B cell (primary cell): ENCODE data around the gene TAPBP. TPM values are rescaled to one million over a fixed set of nuclear protein-coding genes. Genes with fewer than 3 reads are reported as not detected.
A peak's percentile ranks its signal among the peaks of the same experiment; 100 is the strongest.

Experiments used
- ATAC-seq: fragments of 200-7000 bp; cut with Tn5 transposase; one replicate; pipeline ENCODE4 v1.10.0; 2021; ENCODE audit warnings: low read depth, mild to moderate bottlenecking, moderate number of reproducible peaks, moderate library complexity
- CTCF ChIA-PET: fragments of 350-600 bp; sonication (Branson Sonifier 250); formaldehyde crosslinking; loops from one replicate; lab custom pipeline; 2021; ENCODE audit warnings: antibody characterized with exemption, inconsistent platforms; lab: Charles Lee
- POLR2A ChIA-PET: fragments of 350-600 bp; sonication (Branson Sonifier 250); formaldehyde crosslinking; loops from one replicate; lab custom pipeline; 2021; ENCODE audit warnings: antibody characterized with exemption; lab: Charles Lee
- DNase-seq: peaks from one replicate; pipeline ENCODE4 v3.0.0; 2013
- H2AFZ ChIP-seq: 2 replicates; pipeline ENCODE4 v1.6.1; 2012; ENCODE audit warnings: mild to moderate bottlenecking, low read depth, low read length; ENCODE audit not compliant: insufficient read depth, poor library complexity, severe bottlenecking
- H3K27ac ChIP-seq, 2 donors: 1 replicate in 1 of 2; 2 replicates in 1 of 2; pipeline ENCODE4 v1.5.1; 2012 to 2013; ENCODE audit warnings: low read length in 2 of 2, mild to moderate bottlenecking in 2 of 2, moderate library complexity in 1 of 2
- H3K27me3 ChIP-seq, 4 experiments: fragments of 200-600 bp in 1 of 4; sonication (generic) in 1 of 4; replicated peaks in 1 of 4; 1 replicate in 2 of 4; 2 replicates in 2 of 4; pipeline versions ENCODE4 v1.6.1 to v1.7.0; 2013 to 2016; ENCODE audit warnings: low read length in 3 of 4, mild to moderate bottlenecking in 2 of 4, mixed read lengths in 1 of 4, moderate library complexity in 1 of 4; ENCODE audit not compliant: insufficient read depth in 4 of 4, control insufficient read depth in 3 of 4; ENCODE audit errors: control extremely low read depth in 1 of 4
- H3K36me3 ChIP-seq, 2 experiments: replicated peaks in 1 of 2; 1 replicate in 1 of 2; 2 replicates in 1 of 2; pipeline versions ENCODE4 v1.6.1 to v1.7.1; 2013; ENCODE audit warnings: low read length in 1 of 2; ENCODE audit not compliant: insufficient read depth in 2 of 2, control insufficient read depth in 1 of 2; ENCODE audit errors: control extremely low read depth in 1 of 2, extremely low read depth in 1 of 2
- H3K4me1 ChIP-seq, 2 donors: fragments of 200-600 bp in 1 of 2; sonication (generic) in 1 of 2; 1 replicate in 1 of 2; 2 replicates in 1 of 2; pipeline versions ENCODE4 v1.5.1 to v1.6.1; 2013 to 2017; ENCODE audit warnings: low read length in 2 of 2; ENCODE audit not compliant: control insufficient read depth in 2 of 2, insufficient read depth in 2 of 2
- H3K4me2 ChIP-seq: replicated peaks from 2 replicates; pipeline ENCODE3; 2012; ENCODE audit warnings: mild to moderate bottlenecking, low read depth, low read length; ENCODE audit not compliant: poor library complexity, severe bottlenecking
- H3K4me3 ChIP-seq, 5 experiments: fragments of 200-600 bp in 1 of 5; sonication (generic) in 1 of 5; 1 replicate in 3 of 5; 2 replicates in 2 of 5; pipeline versions ENCODE4 v1.5.1 to v1.7.0; 2011 to 2016; ENCODE audit warnings: low read length in 4 of 5, mild to moderate bottlenecking in 4 of 5, low read depth in 2 of 5, control low read depth in 1 of 5, moderate library complexity in 1 of 5; ENCODE audit not compliant: insufficient read depth in 1 of 5; ENCODE audit errors: control extremely low read depth in 1 of 5, extremely low read depth in 1 of 5
- H3K79me2 ChIP-seq: fragments of 200-600 bp; sonication (generic); one replicate; pipeline ENCODE4 v1.6.0; 2016; ENCODE audit warnings: low read length; ENCODE audit not compliant: control insufficient read depth, insufficient read depth
- H3K9ac ChIP-seq: fragments of 200-600 bp; sonication (generic); 2 replicates; pipeline ENCODE4 v1.6.1; 2017; ENCODE audit warnings: mild to moderate bottlenecking, low read length, moderate library complexity
- H3K9me3 ChIP-seq, 3 donors: one replicate each; pipeline versions ENCODE4 v1.6.1 to v1.7.1; 2013; ENCODE audit warnings: low read length in 2 of 3; ENCODE audit not compliant: control insufficient read depth in 2 of 3, insufficient read depth in 1 of 3; ENCODE audit errors: control extremely low read depth in 1 of 3
- H4K20me1 ChIP-seq: 2 replicates; pipeline ENCODE4 v1.6.0; 2012; ENCODE audit warnings: mild to moderate bottlenecking, low read length; ENCODE audit not compliant: insufficient read depth, control insufficient read depth, poor library complexity, severe bottlenecking
- H3K27ac Mint-ChIP-seq: one replicate; pipeline ENCODE4 v1.8.0; 2021; ENCODE audit warnings: mixed read lengths
- H3K27me3 Mint-ChIP-seq: one replicate; pipeline ENCODE4 v1.8.0; 2021; ENCODE audit warnings: mixed read lengths
- H3K4me1 Mint-ChIP-seq: one replicate; pipeline ENCODE4 v1.8.0; 2021; ENCODE audit warnings: mixed read lengths
- H3K4me3 Mint-ChIP-seq: one replicate; pipeline ENCODE4 v1.8.0; 2021; ENCODE audit warnings: mixed read lengths
- H3K9me3 Mint-ChIP-seq: one replicate; pipeline ENCODE4 v1.8.0; 2022; ENCODE audit warnings: mixed read lengths; ENCODE audit not compliant: insufficient read depth
- CTCF ChIP-seq: fragments of 200-600 bp; IDR thresholded peaks from one replicate; pipeline ENCODE4 v1.8.0; 2022; ENCODE audit warnings: antibody characterized with exemption, mild to moderate bottlenecking
- EZH2 ChIP-seq: IDR thresholded peaks from 2 replicates; pipeline ENCODE4 v1.6.1; 2012; ENCODE audit warnings: borderline replicate concordance, low read depth, mild to moderate bottlenecking, moderate library complexity, low read length; ENCODE audit not compliant: insufficient read depth, poor library complexity, severe bottlenecking
- WGBS: methylation state at CpG from one replicate; pipeline ENCODE4 v1.1.5; 2013; ENCODE audit warnings: missing lambda C conversion rate; ENCODE audit not compliant: insufficient coverage; 5-methylcytosine and 5-hydroxymethylcytosine counted together
- intact Hi-C: fragments of 100-400 bp; cut with micrococcal nuclease; formaldehyde crosslinking; loops from one replicate; pipeline ENCODE4 v1.10.0; 2022
- polyA plus RNA-seq: library from polyadenylated mRNA; depleted of rRNA; stranded (reverse); fragments of >200 nt; gene quantifications from 2 replicates; pipeline ENCODE4 v1.2.3, GENCODE V29; 2012
- total RNA-seq, 2 donors: library from RNA; stranded (reverse); fragments of 120-200 nt in 1 of 2; gene quantifications; 1 replicate in 1 of 2; 2 replicates in 1 of 2; pipeline versions ENCODE4 v1.2.3 to v1.2.4, GENCODE V29; 2013 to 2022

The TAPBP gene
- total and polyA plus RNA-seq, 2 donors (not counting 1 experiment from before 2014, with no cell fraction given), result 302 to 310 TPM

DNA sequence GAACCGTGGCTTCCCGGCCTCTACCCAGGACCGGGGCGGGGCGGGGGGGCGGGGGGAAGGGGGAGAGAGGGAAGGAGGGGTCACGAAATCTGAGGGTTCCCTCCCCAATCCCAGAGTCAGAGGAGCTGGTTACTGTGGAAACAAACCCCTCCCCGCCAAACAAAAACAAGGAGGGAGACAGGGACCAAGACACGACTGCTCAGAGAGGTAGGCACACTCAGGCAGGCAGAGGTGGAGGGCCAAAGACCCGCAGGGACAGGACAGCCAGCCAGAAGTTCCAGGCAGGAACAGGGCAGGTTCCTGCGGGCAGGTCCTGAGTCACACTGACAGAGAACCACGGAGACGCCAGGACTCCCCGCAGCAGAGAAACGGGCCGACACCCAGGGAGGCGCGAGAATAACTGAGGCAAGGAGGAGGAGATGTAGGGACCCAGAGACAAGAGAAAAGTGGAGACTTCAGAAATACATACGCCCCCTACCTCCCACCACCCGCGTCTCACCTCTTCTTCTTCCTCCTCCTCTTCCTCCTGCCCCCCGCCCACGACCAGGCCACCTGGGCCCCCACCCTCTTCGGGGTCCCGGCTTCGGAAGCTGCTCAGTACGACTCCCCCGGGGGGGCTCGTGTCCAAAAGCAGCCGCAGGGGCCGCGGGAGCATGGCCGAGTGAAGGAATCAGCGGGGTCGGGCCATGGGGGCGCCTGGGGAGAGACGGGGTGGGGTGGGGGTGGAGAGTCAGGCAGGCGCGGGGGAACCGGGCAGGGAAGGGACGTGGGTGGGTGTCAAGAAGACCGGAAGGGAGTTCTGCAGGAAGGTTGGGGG is 15.7 kb downstream of the TAPBP start:
- CTCF ChIA-PET, result interaction anchor here (0.7 to 5.0 kb wide), 9 partner anchors 9 to 136 kb away, joined by 3 to 54 read pairs (median 8); partner anchors contain the start of genes B3GALT4, PFDN6, RPS18 and TAPBP
- peaks cover 33% of the 10 kb centered on the region for H3K4me1 Mint-ChIP-seq

More for the DNA sequence above, 15.7 kb downstream of the TAPBP start:
- DNase-seq (peak; percentile 82), ATAC-seq (peak; percentile 13)
- Histone ChIP-seq H3K79me2 (peaks cover 13% of the 10 kb centered on the region), H4K20me1 (peaks cover 20% of the 10 kb centered on the region), H3K4me2 (peak overlapping the region; percentile 93), H3K9me3 (no peaks in the 10 kb centered on the region), H3K27ac (peak overlapping the region; percentile 86 to 91), H3K36me3 (peaks cover 0 to 53% of the 10 kb centered on the region in 2 experiments), H3K4me1 (peaks cover 12 to 21% of the 10 kb centered on the region in 2 donors), H3K9ac (peak overlapping the region; percentile 84), H2AFZ (peak overlapping the region; percentile 65), H3K27me3 (no peaks in the 10 kb centered on the region), H3K4me3 (peak overlapping the region; percentile 62 to 96 (median 79))
- WGBS, result 0% methylated on average over 21 of the region's 42 CpGs
- H3K27me3 Mint-ChIP-seq, result no peaks in the 10 kb centered on the region
- TF ChIP-seq CTCF, result peak; percentile 15
- TF ChIP-seq EZH2, result no peak
- intact Hi-C loops, result loop anchor here (2.0 kb wide), 3 partner anchors 49 to 113 kb away; partner anchors contain the start of genes PHF1, RXRB and SLC39A7
- peak overlapping the region; percentile 99 for H3K27ac Mint-ChIP-seq
- peak overlapping the region; percentile 99 for H3K4me3 Mint-ChIP-seq
- no peaks in the 10 kb centered on the region for H3K9me3 Mint-ChIP-seq
- POLR2A ChIA-PET, result interaction anchor here (0.6 to 3.3 kb wide), 12 partner anchors 9 to 217 kb away, joined by 3 to 22 read pairs (median 10); partner anchors contain the start of genes B3GALT4, PFDN6, RPS18 and TAPBP
